ENCODE measurements around the gene ADORA1. TPM values are rescaled to one million over a fixed set of nuclear protein-coding genes. Genes with fewer than 3 reads are reported as not detected.

The ADORA1 gene
- total and polyA plus RNA-seq, 2 of the 13 experiments (the other 11 are each of a cell fraction or from before 2014, with no cell fraction given) = 0.11 TPM; not detected in 1

- CTCF ChIA-PET (ENCODE audit: low intra/inter-chr PET ratio, low total read pairs) = no interaction called here
- TF ChIP-seq JUNB (CRISPR knock-in tag; IDR thresholded peaks at IDR 0.05; ENCODE audit: borderline replicate concordance) = no peak
- TF ChIP-seq ZNF784 (CRISPR knock-in tag; IDR thresholded peaks at IDR 0.05; ENCODE audit: borderline replicate concordance) = no peak
- no peak for TF ChIP-seq ZNF460 (CRISPR knock-in tag; IDR thresholded peaks at IDR 0.05; ENCODE audit: borderline replicate concordance)
- no peak for TF ChIP-seq ZEB1 (IDR thresholded peaks at IDR 0.05; ENCODE audit: insufficient replicate concordance, low read depth)
- TF ChIP-seq MYC (CRISPR knock-in tag; IDR thresholded peaks at IDR 0.05; ENCODE audit: borderline replicate concordance) = no peak
- TF ChIP-seq RAD21 (CRISPR knock-in tag; IDR thresholded peaks at IDR 0.05) = no peak
- no peak for TF ChIP-seq SMARCE1 (IDR thresholded peaks at IDR 0.05; ENCODE audit: borderline replicate concordance)
- TF ChIP-seq MZF1 (CRISPR knock-in tag; IDR thresholded peaks at IDR 0.05; ENCODE audit: borderline replicate concordance) = no peak
- TF ChIP-seq ZNF576 (CRISPR knock-in tag; IDR thresholded peaks at IDR 0.05) = no peak
These were observed 58.5 kb downstream of the ADORA1 start for GRCh38 chr1:203186091-203186445.

More at GRCh38 chr1:203186091-203186445, 58.5 kb downstream of the ADORA1 start:
- intact Hi-C loops (cut with micrococcal nuclease; ENCODE audit: unreplicated experiment) (no loop called here), in situ Hi-C loops (cut with HindIII; ENCODE audit: extremely low pct_ligation_motif_present, low pct_unique_long_range_greater_than_20kb) (no loop called here)
- Histone ChIP-seq H4K20me1 (ENCODE audit: insufficient read depth, low read length) (no peaks in the 10 kb centered on the region), H3K27me3 (ENCODE audit: control insufficient read depth in 1 of 2, insufficient read depth in 2 of 2, low read length in 2 of 2) (peaks cover 0 to 18% of the 10 kb centered on the region in 2 experiments; a peak in 3 of 5 replicates), H2AFZ (ENCODE audit: low read length) (no peak overlapping the region), H3K4me3 (replicated peaks in 1 of 3; ENCODE audit: insufficient read depth in 1 of 3, low read depth in 2 of 3, low read length in 3 of 3) (no peak overlapping the region), H3K4me1 (ENCODE audit: insufficient read depth, low read length) (no peaks in the 10 kb centered on the region), H3K79me2 (ENCODE audit: insufficient read depth, low read length) (no peaks in the 10 kb centered on the region), H3K9me3 (ENCODE audit: low read length) (no peaks in the 10 kb centered on the region), H3K27ac (ENCODE audit: extremely low read length, insufficient read depth, low read length) (no peak overlapping the region), H3K4me2 (ENCODE audit: low read depth, low read length) (no peak overlapping the region), H3K9ac (ENCODE audit: insufficient read depth, low read depth, low read length) (no peak overlapping the region), H3K36me3 (replicated peaks in 1 of 2; ENCODE audit: control insufficient read depth in 1 of 2, insufficient read depth in 2 of 2, low read length in 2 of 2) (no peaks in the 10 kb centered on the region)
- 48% methylated on average over 5 of the region's 5 CpGs for WGBS (ENCODE audit: low lambda C conversion rate)
- DNase-seq (ENCODE audit: low spot score) = no peak
- BruUV-seq (replicated peaks) = no TSS peak
- FAIRE-seq = no peak
- no peak for ATAC-seq
- POLR2A ChIA-PET = no interaction called here

Measured in HepG2 (cell line).